ENCODE data around the gene CDH4. TPM values are rescaled to one million over a fixed set of nuclear protein-coding genes. Genes with fewer than 3 reads are reported as not detected.

CDH4 gene
- total RNA-seq, 2 experiments from 2014 or later = 0.10 to 0.15 TPM

- Mint-ChIP-seq H3K9me3 (no peaks in the 10 kb centered on the region), H3K4me1 (ENCODE audit: low read depth) (peaks cover 6% of the 10 kb centered on the region), H3K36me3 (ENCODE audit: low read depth) (no peaks in the 10 kb centered on the region), H3K27ac (no peak overlapping the region), H3K27me3 (ENCODE audit: low read depth) (peaks cover 5% of the 10 kb centered on the region), H3K4me3 (no peak overlapping the region)
- CTCF ChIA-PET = no interaction called here
- intact Hi-C loops (cut with micrococcal nuclease) = no loop called here
- no peak for DNase-seq
Observed at GRCh38 chr20:61800359-61801064, 548.5 kb downstream of the CDH4 start.

DNA sequence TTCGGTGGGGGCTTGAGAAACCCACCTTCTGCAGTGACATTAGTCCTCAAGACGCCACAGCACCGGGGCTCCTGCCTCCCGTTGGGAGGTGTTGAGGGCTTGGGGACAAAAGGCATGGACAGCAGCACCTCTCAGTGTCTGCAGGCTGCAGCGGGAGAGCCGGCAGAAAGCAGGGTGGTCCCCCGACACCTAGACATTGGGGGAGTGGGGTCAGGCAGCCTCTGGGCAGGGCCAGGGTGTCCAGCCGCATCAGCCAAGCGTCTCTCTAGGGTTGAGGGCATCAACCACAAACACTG lies 549.0 kb downstream of the CDH4 start:
- Mint-ChIP-seq H3K4me3 (no peak overlapping the region), H3K4me1 (ENCODE audit: low read depth) (peaks cover 6% of the 10 kb centered on the region), H3K9me3 (no peaks in the 10 kb centered on the region), H3K36me3 (ENCODE audit: low read depth) (no peaks in the 10 kb centered on the region), H3K27ac (no peak overlapping the region), H3K27me3 (ENCODE audit: low read depth) (peaks cover 5% of the 10 kb centered on the region)
- intact Hi-C loops (cut with micrococcal nuclease) = no loop called here
- CTCF ChIA-PET = no interaction called here
- DNase-seq = no peak

- Mint-ChIP-seq H3K4me3 (no peak overlapping the region), H3K36me3 (ENCODE audit: low read depth) (no peaks in the 10 kb centered on the region), H3K9me3 (no peaks in the 10 kb centered on the region), H3K27ac (no peak overlapping the region), H3K4me1 (ENCODE audit: low read depth) (peaks cover 6% of the 10 kb centered on the region), H3K27me3 (ENCODE audit: low read depth) (peaks cover 5% of the 10 kb centered on the region)
- intact Hi-C loops (cut with micrococcal nuclease) = no loop called here
- CTCF ChIA-PET = no interaction called here
- no peak for DNase-seq
Observed at GRCh38 chr20:61801428-61801827, 549.4 kb downstream of the CDH4 start.

- Mint-ChIP-seq H3K27me3 (ENCODE audit: low read depth) (peaks cover 5% of the 10 kb centered on the region), H3K27ac (no peak overlapping the region), H3K36me3 (ENCODE audit: low read depth) (no peaks in the 10 kb centered on the region), H3K4me3 (no peak overlapping the region), H3K9me3 (no peaks in the 10 kb centered on the region), H3K4me1 (ENCODE audit: low read depth) (peaks cover 6% of the 10 kb centered on the region)
- intact Hi-C loops (cut with micrococcal nuclease) = no loop called here
- DNase-seq = no peak
- CTCF ChIA-PET = no interaction called here
Observed at GRCh38 chr20:61801857-61802442, 549.9 kb downstream of the CDH4 start.

- Mint-ChIP-seq H3K27me3 (ENCODE audit: low read depth) (peaks cover 5% of the 10 kb centered on the region), H3K4me1 (ENCODE audit: low read depth) (peaks cover 6% of the 10 kb centered on the region), H3K4me3 (no peak overlapping the region), H3K36me3 (ENCODE audit: low read depth) (no peaks in the 10 kb centered on the region), H3K27ac (no peak overlapping the region), H3K9me3 (no peaks in the 10 kb centered on the region)
- CTCF ChIA-PET = no interaction called here
- intact Hi-C loops (cut with micrococcal nuclease) = no loop called here
- DNase-seq = no peak
Observed at GRCh38 chr20:61802721-61803311, 550.8 kb downstream of the CDH4 start.

DNA sequence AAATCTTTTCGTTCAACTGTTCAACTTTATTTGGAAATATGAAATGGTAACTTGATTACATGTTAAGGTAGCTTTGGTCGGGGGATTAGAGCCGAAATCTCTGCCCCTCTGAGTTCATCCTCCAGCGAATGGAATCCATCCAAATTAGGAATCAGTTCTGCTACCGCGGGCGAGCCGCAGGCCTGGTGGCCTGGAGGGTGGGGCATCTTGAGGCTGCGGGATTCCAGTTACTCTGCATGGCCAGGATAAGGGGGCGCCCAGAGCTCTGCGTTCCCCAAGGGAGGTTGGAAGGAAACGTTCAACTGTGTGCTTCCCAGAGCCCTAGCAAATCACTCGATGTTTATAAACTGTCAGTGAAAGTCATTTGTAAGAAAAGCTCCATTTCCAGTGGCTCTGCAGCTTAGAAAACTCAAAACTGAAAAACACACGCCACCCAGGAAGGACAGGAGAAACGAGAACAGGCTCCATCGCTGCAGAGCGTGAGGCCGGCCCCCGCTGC lies 551.4 kb downstream of the CDH4 start:
- Mint-ChIP-seq H3K4me1 (ENCODE audit: low read depth) (peaks cover 6% of the 10 kb centered on the region), H3K27ac (no peak overlapping the region), H3K36me3 (ENCODE audit: low read depth) (no peaks in the 10 kb centered on the region), H3K27me3 (ENCODE audit: low read depth) (peaks cover 5% of the 10 kb centered on the region), H3K9me3 (no peaks in the 10 kb centered on the region), H3K4me3 (no peak overlapping the region)
- intact Hi-C loops (cut with micrococcal nuclease) = no loop called here
- CTCF ChIA-PET = no interaction called here
- DNase-seq = peak; percentile 11

DNA sequence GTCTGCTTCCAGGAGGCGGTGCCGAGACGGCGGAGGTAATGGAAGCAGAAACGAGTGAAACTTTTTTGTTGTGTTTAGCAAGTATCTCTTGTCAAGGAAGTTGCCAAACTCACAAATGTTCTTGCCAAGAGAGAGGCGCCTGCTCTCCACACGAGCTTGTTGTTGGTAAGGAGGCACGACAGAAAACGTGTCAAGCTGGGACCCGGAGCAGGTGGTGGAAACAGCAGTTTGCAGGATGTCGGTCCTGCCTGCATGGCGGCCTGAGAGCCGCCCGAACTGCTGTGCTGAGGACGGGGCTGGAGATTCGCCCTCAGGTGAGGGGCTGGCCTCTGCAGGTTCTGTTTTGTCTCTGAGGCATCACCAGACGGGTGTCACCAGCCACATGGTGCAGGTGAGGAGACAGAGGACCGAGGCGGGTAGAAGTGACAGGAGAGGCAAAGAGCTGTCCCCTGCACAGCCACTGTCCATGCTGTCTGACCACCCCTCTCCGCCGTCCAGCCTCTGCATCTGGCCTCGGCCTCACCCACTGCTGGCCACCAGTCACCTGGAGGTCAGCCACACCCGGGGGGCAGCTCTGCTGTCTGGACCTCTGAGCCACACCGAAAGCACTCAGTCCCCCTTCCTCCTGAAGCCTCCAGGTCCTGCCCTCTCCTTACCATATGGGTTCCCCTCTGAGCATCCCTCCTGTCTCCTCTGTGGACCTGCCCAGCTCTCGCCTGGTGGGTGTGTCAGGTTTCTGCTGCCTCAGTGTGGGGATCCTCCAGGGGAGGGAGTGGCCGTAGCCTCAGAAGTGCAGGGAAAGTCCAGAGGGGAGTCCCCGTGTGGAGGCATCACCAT lies 552.1 kb downstream of the CDH4 start:
- H3K9me3 Mint-ChIP-seq = no peaks in the 10 kb centered on the region
- DNase-seq = peak; percentile 13
- peaks cover 5% of the 10 kb centered on the region for H3K27me3 Mint-ChIP-seq (ENCODE audit: low read depth)
- no peak overlapping the region for H3K4me3 Mint-ChIP-seq
- CTCF ChIA-PET = no interaction called here
- H3K27ac Mint-ChIP-seq = no peak overlapping the region
- no peaks in the 10 kb centered on the region for H3K36me3 Mint-ChIP-seq (ENCODE audit: low read depth)
- H3K4me1 Mint-ChIP-seq (ENCODE audit: low read depth) = peaks cover 6% of the 10 kb centered on the region
- intact Hi-C loops (cut with micrococcal nuclease) = no loop called here

GRCh38 chr20:61804752-61805295 lies 552.8 kb downstream of the CDH4 start:
- Mint-ChIP-seq H3K27ac (no peak overlapping the region), H3K27me3 (ENCODE audit: low read depth) (peaks cover 5% of the 10 kb centered on the region), H3K9me3 (no peaks in the 10 kb centered on the region), H3K4me1 (ENCODE audit: low read depth) (peaks cover 6% of the 10 kb centered on the region), H3K4me3 (no peak overlapping the region), H3K36me3 (ENCODE audit: low read depth) (no peaks in the 10 kb centered on the region)
- CTCF ChIA-PET = no interaction called here
- intact Hi-C loops (cut with micrococcal nuclease) = no loop called here
- no peak for DNase-seq

GRCh38 chr20:61805365-61805764 lies 553.3 kb downstream of the CDH4 start:
- intact Hi-C loops (cut with micrococcal nuclease) = no loop called here
- peaks cover 6% of the 10 kb centered on the region for H3K4me1 Mint-ChIP-seq (ENCODE audit: low read depth)
- H3K27me3 Mint-ChIP-seq (ENCODE audit: low read depth) = peaks cover 5% of the 10 kb centered on the region
- no peak overlapping the region for H3K27ac Mint-ChIP-seq
- no peaks in the 10 kb centered on the region for H3K36me3 Mint-ChIP-seq (ENCODE audit: low read depth)
- CTCF ChIA-PET = interaction anchor here (0.6 kb wide), 1 partner anchor 268 kb away, joined by 3 read pairs; no protein-coding TSS in a partner anchor
- no peak for DNase-seq
- H3K9me3 Mint-ChIP-seq = no peaks in the 10 kb centered on the region
- H3K4me3 Mint-ChIP-seq = no peak overlapping the region

DNA sequence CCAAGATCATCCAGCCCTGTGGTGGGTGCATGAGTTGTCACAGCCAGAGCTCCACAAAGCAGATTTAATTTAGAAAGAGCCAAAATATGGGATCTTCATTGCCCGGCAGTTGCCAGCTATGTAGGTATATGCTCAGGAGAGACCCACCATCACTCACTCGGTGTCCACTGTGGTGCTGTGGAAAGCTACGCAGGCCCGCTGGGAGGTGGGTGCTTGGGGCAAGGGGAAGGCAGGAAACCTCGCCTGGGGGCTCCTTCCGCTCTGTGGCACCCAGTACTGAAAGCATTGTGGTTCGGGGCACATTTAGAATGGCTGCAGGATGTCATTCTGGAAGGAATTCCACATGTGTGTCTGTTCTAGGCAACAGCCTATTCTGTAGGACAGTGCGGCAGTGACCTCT lies 553.7 kb downstream of the CDH4 start:
- peaks cover 5% of the 10 kb centered on the region for H3K27me3 Mint-ChIP-seq (ENCODE audit: low read depth)
- H3K36me3 Mint-ChIP-seq (ENCODE audit: low read depth) = no peaks in the 10 kb centered on the region
- H3K27ac Mint-ChIP-seq = no peak overlapping the region
- intact Hi-C loops (cut with micrococcal nuclease) = no loop called here
- no peak overlapping the region for H3K4me3 Mint-ChIP-seq
- no peaks in the 10 kb centered on the region for H3K9me3 Mint-ChIP-seq
- no peak for DNase-seq
- CTCF ChIA-PET = interaction anchor here (0.6 kb wide), 1 partner anchor 267 kb away, joined by 3 read pairs; no protein-coding TSS in a partner anchor
- peaks cover 6% of the 10 kb centered on the region for H3K4me1 Mint-ChIP-seq (ENCODE audit: low read depth)

DNA sequence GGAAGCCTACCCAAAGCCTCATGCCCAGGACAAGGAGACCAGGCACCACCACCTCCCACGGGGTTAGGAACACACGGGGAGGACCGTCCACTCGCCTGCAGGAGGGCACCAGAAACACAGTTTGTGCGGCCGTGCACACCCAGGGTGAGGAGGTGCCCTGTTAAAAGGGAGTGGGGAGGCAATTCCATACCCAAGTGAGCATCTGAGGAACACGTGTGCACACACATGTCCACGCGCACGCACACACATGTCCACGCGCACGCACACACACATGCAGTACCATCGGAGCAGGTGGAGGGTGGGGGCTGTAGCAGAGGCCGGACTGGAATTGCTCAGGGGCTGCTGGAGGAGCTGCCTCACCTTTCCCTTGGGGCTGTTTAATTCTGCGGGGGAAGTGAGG lies 554.3 kb downstream of the CDH4 start:
- CTCF ChIA-PET = no interaction called here
- DNase-seq = no peak
- peaks cover 5% of the 10 kb centered on the region for H3K27me3 Mint-ChIP-seq (ENCODE audit: low read depth)

DNA sequence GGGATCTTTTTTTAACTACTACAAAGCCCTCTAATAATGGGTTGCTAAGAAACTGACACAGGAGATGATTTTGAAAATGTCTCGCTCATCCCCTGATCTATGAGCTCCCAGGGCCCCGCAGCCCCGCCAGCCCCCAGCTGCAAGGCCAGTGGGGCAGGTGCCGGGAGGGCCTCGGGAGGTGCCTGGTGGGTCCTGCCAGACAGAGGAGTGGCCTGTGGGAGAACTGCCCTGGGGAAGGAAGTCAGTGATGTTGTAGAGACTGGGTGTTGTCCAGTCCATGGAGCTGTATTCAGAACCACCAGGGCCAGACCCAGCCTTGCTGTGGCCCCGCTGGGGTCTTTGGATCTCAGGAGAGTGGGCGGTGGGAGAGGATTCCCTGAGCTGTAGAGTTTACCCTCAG lies 554.9 kb downstream of the CDH4 start:
- Mint-ChIP-seq H3K36me3 (ENCODE audit: low read depth) (no peaks in the 10 kb centered on the region), H3K27me3 (ENCODE audit: low read depth) (peaks cover 5% of the 10 kb centered on the region), H3K4me3 (no peak overlapping the region), H3K27ac (no peak overlapping the region), H3K4me1 (ENCODE audit: low read depth) (peaks cover 6% of the 10 kb centered on the region), H3K9me3 (no peaks in the 10 kb centered on the region)
- intact Hi-C loops (cut with micrococcal nuclease) = no loop called here
- CTCF ChIA-PET = no interaction called here
- DNase-seq = no peak

More for the DNA sequence above, 554.3 kb downstream of the CDH4 start:
- Mint-ChIP-seq H3K4me1 (ENCODE audit: low read depth) (peaks cover 6% of the 10 kb centered on the region), H3K27ac (no peak overlapping the region), H3K4me3 (no peak overlapping the region), H3K36me3 (ENCODE audit: low read depth) (no peaks in the 10 kb centered on the region), H3K9me3 (no peaks in the 10 kb centered on the region)
- intact Hi-C loops (cut with micrococcal nuclease) = no loop called here
